ENCODE results near the gene SPSB4. TPM values are rescaled to one million over a fixed set of nuclear protein-coding genes. Genes with fewer than 3 reads are reported as not detected.

Gene SPSB4
- total RNA-seq, 3 donors from 2014 or later, result 1.3 TPM; not detected in 2

GRCh38 chr3:141065258-141065657, 14.1 kb downstream of the SPSB4 start:
- Histone ChIP-seq H3K27me3 (no peaks in the 10 kb centered on the region), H3K4me1 (no peaks in the 10 kb centered on the region), H3K27ac (no peak overlapping the region), H3K9me3 (no peaks in the 10 kb centered on the region), H3K36me3 (no peaks in the 10 kb centered on the region), H3K4me3 (no peak overlapping the region)
- no peak for DNase-seq (ENCODE audit: low spot score in 2 of 2)
- intact Hi-C loops (cut with DNase I; ENCODE audit: low total_unique reads), result no loop called here
- TF ChIP-seq CTCF (IDR thresholded peaks at IDR 0.05) (no peak), POLR2A (IDR thresholded peaks at IDR 0.05) (no peak), POLR2AphosphoS5 (IDR thresholded peaks at IDR 0.05) (no peak)

- no peak overlapping the region for H3K27ac ChIP-seq
- TF ChIP-seq CTCF (IDR thresholded peaks at IDR 0.05), result no peak
- TF ChIP-seq POLR2AphosphoS5 (IDR thresholded peaks at IDR 0.05), result no peak
- no peak for TF ChIP-seq POLR2A (IDR thresholded peaks at IDR 0.05)
- no peaks in the 10 kb centered on the region for H3K27me3 ChIP-seq
- H3K36me3 ChIP-seq, result no peaks in the 10 kb centered on the region
- H3K4me1 ChIP-seq, result no peaks in the 10 kb centered on the region
- H3K4me3 ChIP-seq, result no peak overlapping the region
- H3K9me3 ChIP-seq, result no peaks in the 10 kb centered on the region
- intact Hi-C loops (cut with DNase I; ENCODE audit: low total_unique reads), result no loop called here
- DNase-seq (ENCODE audit: low spot score in 2 of 2), result no peak
Measured at GRCh38 chr3:141065841-141066805, 15.0 kb downstream of the SPSB4 start.

- no peak for TF ChIP-seq CTCF (IDR thresholded peaks at IDR 0.05)
- no peak for TF ChIP-seq POLR2A (IDR thresholded peaks at IDR 0.05)
- no peak for TF ChIP-seq POLR2AphosphoS5 (IDR thresholded peaks at IDR 0.05)
- Histone ChIP-seq H3K4me1 (no peaks in the 10 kb centered on the region), H3K27me3 (no peaks in the 10 kb centered on the region), H3K36me3 (no peaks in the 10 kb centered on the region), H3K9me3 (no peaks in the 10 kb centered on the region), H3K4me3 (no peak overlapping the region), H3K27ac (no peak overlapping the region)
- DNase-seq (ENCODE audit: low spot score in 2 of 2), result no peak
- intact Hi-C loops (cut with DNase I; ENCODE audit: low total_unique reads), result no loop called here
Measured at GRCh38 chr3:141067206-141067974, 16.2 kb downstream of the SPSB4 start.

GRCh38 chr3:141070229-141070628, 19.1 kb downstream of the SPSB4 start:
- TF ChIP-seq CTCF (IDR thresholded peaks at IDR 0.05) (no peak), POLR2A (IDR thresholded peaks at IDR 0.05) (no peak), POLR2AphosphoS5 (IDR thresholded peaks at IDR 0.05) (no peak)
- H3K36me3 ChIP-seq, result no peaks in the 10 kb centered on the region
- H3K4me3 ChIP-seq, result no peak overlapping the region
- H3K27ac ChIP-seq, result no peak overlapping the region
- no peaks in the 10 kb centered on the region for H3K27me3 ChIP-seq
- no peaks in the 10 kb centered on the region for H3K9me3 ChIP-seq
- intact Hi-C loops (cut with DNase I; ENCODE audit: low total_unique reads), result no loop called here
- no peak for DNase-seq (ENCODE audit: low spot score in 2 of 2)
- H3K4me1 ChIP-seq, result no peaks in the 10 kb centered on the region
